ENCODE data around the gene DIPK2A. TPM values are rescaled to one million over a fixed set of nuclear protein-coding genes. Genes with fewer than 3 reads are reported as not detected.

DIPK2A gene, protein sequence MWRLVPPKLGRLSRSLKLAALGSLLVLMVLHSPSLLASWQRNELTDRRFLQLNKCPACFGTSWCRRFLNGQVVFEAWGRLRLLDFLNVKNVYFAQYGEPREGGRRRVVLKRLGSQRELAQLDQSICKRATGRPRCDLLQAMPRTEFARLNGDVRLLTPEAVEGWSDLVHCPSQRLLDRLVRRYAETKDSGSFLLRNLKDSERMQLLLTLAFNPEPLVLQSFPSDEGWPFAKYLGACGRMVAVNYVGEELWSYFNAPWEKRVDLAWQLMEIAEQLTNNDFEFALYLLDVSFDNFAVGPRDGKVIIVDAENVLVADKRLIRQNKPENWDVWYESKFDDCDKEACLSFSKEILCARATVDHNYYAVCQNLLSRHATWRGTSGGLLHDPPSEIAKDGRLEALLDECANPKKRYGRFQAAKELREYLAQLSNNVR
- total RNA-seq, result 10 to 100 TPM; 10.0 to 21.5 TPM

- Histone ChIP-seq H3K9me3 (no peaks in the 10 kb centered on the region), H3K27me3 (no peaks in the 10 kb centered on the region), H3K4me3 (peak within 1 kb of the TSS; percentile 89 to 97), H3K27ac (peak within 1 kb of the TSS; percentile 97 to 99), H3K36me3 (no peaks in the 10 kb centered on the region), H3K4me1 (peaks cover 0 to 24% of the 10 kb centered on the region in 2 donors)
- peak; percentile 94 for DNase-seq (ENCODE audit: low spot score)
- no peak for TF ChIP-seq CTCF (IDR thresholded peaks at IDR 0.05)
Measured at GRCh38 chr3:143971359-143972154, at the start of gene DIPK2A. TSS of gene DIPK2A (plus strand) at chr3:143971823. CDS start at chr3:143972333, 510 bp downstream.

- no peaks in the 10 kb centered on the region for H3K27me3 ChIP-seq
- no peak for DNase-seq (ENCODE audit: low spot score)
- H3K4me1 ChIP-seq, result no peaks in the 10 kb centered on the region
- no peaks in the 10 kb centered on the region for H3K9me3 ChIP-seq
- no peak overlapping the region for H3K4me3 ChIP-seq
- no peaks in the 10 kb centered on the region for H3K36me3 ChIP-seq
- H3K27ac ChIP-seq, result no peak overlapping the region
- no peak for TF ChIP-seq CTCF (IDR thresholded peaks at IDR 0.05)
Measured at GRCh38 chr3:143924522-143925285, 46.9 kb upstream of the DIPK2A start.

GRCh38 chr3:143928056-143928455, 43.6 kb upstream of the DIPK2A start:
- H3K27me3 ChIP-seq, result no peaks in the 10 kb centered on the region
- no peaks in the 10 kb centered on the region for H3K36me3 ChIP-seq
- H3K9me3 ChIP-seq, result no peaks in the 10 kb centered on the region
- H3K27ac ChIP-seq, result no peak overlapping the region
- no peak overlapping the region for H3K4me3 ChIP-seq
- DNase-seq (ENCODE audit: low spot score), result no peak
- no peaks in the 10 kb centered on the region for H3K4me1 ChIP-seq
- no peak for TF ChIP-seq CTCF (IDR thresholded peaks at IDR 0.05)

DNA sequence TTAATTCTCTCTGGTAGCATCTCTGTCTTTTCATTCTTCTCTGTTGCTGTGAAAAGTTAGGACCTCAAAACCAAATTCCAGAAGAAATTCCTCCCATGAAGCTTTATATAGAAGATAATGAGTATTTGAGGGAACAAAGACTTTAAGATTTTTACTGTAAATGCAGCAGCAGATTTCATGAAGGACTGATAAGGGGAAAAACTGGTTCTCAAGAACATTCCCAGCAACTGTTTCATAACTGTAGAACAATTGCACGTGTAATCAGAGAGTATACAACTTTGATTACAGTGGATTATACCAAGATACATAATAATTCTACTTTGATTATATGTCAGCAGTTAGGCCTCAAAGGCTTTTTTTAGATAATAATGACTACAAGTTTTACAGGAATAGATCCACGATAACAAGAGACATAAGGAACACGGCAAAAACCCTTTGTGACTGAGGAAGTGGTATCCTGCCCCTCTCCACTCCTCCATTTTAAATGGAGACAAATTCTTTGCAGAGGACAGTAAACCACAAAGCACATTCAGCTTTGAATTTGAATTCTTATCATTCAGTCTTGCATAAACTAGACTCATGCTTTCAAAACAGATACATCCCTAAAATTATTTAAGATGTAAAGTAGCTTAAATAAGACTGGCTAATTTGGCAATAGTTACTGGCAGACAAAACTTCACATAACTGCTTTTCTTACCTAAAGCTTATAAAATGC, 42.9 kb upstream of the DIPK2A start:
- Histone ChIP-seq H3K27ac (no peak overlapping the region), H3K9me3 (peaks cover 0 to 2% of the 10 kb centered on the region in 2 donors), H3K27me3 (no peaks in the 10 kb centered on the region), H3K4me1 (no peaks in the 10 kb centered on the region), H3K4me3 (no peak overlapping the region), H3K36me3 (no peaks in the 10 kb centered on the region)
- no peak for TF ChIP-seq CTCF (IDR thresholded peaks at IDR 0.05)
- no peak for DNase-seq (ENCODE audit: low spot score)

DNA sequence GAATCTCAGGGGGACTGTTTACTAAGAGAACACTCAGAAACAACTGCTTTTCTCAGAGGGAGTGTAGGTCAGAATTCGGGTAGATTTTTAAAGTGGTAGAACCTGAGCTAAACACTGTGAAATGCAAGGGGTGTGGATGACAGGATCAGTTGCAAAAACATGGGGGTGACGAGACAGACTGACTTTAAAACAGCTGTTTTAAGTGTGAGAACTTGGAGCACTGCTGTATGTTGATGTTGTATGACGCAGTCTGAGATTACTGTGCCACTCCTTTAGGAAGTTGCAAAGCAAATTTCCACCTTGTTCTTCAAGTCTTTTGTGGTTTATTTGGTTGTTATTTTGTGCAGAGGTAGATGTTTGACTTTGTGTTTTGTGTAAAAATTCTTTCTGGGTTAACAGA, 36.8 kb upstream of the DIPK2A start:
- Histone ChIP-seq H3K36me3 (no peaks in the 10 kb centered on the region), H3K9me3 (peaks cover 0 to 6% of the 10 kb centered on the region in 2 donors), H3K4me1 (no peaks in the 10 kb centered on the region), H3K4me3 (no peak overlapping the region), H3K27me3 (no peaks in the 10 kb centered on the region), H3K27ac (no peak overlapping the region)
- TF ChIP-seq CTCF (IDR thresholded peaks at IDR 0.05), result no peak
- no peak for DNase-seq (ENCODE audit: low spot score)

Measured in right atrium auricular region (tissue), 2 donors.